K562 (cell line): ENCODE measurements around the gene GIT2. TPM values are rescaled to one million over a fixed set of nuclear protein-coding genes. Genes with fewer than 3 reads are reported as not detected.

Experiments used
- ATAC-seq: fragments of 200-7000 bp; cut with Tn5 transposase; 3 replicates; pipeline ENCODE4 v1.9.1; 2020; ENCODE audit warnings: moderate library complexity
- BruUV-seq: library from RNA; stranded (reverse); fragments of 400-500 nt; replicated peaks from 2 replicates; lab custom pipeline; 2021; lab: Mats Ljungman, UMichigan
- CTCF ChIA-PET: fragments of 300-600 bp; formaldehyde crosslinking; extraction: SDS; loops from one replicate; lab custom pipeline; 2021; ENCODE audit warnings: low intra/inter-chr PET ratio; lab: Yijun Ruan, JAX
- POLR2A ChIA-PET: fragments of 300-600, 350-650 bp; sonication (Branson Sonifier 250); formaldehyde crosslinking; extraction: SDS; loops from one replicate; lab custom pipeline; 2021; ENCODE audit warnings: antibody characterized with exemption, inconsistent platforms; lab: Yijun Ruan, JAX
- DNase-seq, 4 experiments: peaks; one replicate each; pipeline versions ENCODE4 v3.0.0 to v3.0.0-alpha.2; 2011 to 2018; ENCODE audit warnings: low spot score in 3 of 4, mixed read lengths in 3 of 4; ENCODE audit errors: extremely low read depth in 1 of 4
- FAIRE-seq: peaks from 2 replicates; lab custom pipeline; 2011; peaks lifted over from hg19 to GRCh38; lab: Jason Lieb, UNC
- H2AFZ ChIP-seq: 2 replicates; pipeline ENCODE4 v1.6.0; 2011; ENCODE audit warnings: low read depth, low read length, control low read depth, inconsistent platforms
- H3K27ac ChIP-seq: fragments of 200-600 bp; 3 replicates; pipeline ENCODE4 v1.8.0; 2011; ENCODE audit warnings: low read depth, mild to moderate bottlenecking, control low read depth, inconsistent platforms, low read length, moderate library complexity, mixed read lengths; ENCODE audit errors: extremely low read depth
- H3K27me3 ChIP-seq, 2 experiments: fragments of 300-600 bp in 1 of 2; 2 replicates in 1 of 2; 3 replicates in 1 of 2; pipeline versions ENCODE4 v1.6.0 to v1.8.0; 2011; ENCODE audit warnings: inconsistent platforms in 2 of 2, low read length in 2 of 2, mild to moderate bottlenecking in 1 of 2, mixed read lengths in 1 of 2, moderate library complexity in 1 of 2; ENCODE audit not compliant: control insufficient read depth in 2 of 2, insufficient read depth in 2 of 2
- H3K36me3 ChIP-seq: fragments of 300-600 bp; 3 replicates; pipeline ENCODE4 v1.8.0; 2011; ENCODE audit warnings: mild to moderate bottlenecking, low read length, inconsistent platforms; ENCODE audit not compliant: control insufficient read depth, insufficient read depth
- H3K4me1 ChIP-seq, 2 experiments: fragments of 200-600 bp in 1 of 2; replicated peaks in 1 of 2; 2 replicates in 1 of 2; 3 replicates in 1 of 2; pipeline versions ENCODE4 v1.5.1 to v1.8.0; 2011; ENCODE audit warnings: inconsistent platforms in 2 of 2, low read length in 2 of 2, mild to moderate bottlenecking in 1 of 2, mixed read lengths in 1 of 2, moderate library complexity in 1 of 2; ENCODE audit not compliant: control insufficient read depth in 2 of 2, insufficient read depth in 2 of 2
- H3K4me2 ChIP-seq: 2 replicates; pipeline ENCODE4 v1.6.1; 2011; ENCODE audit warnings: low read length, control low read depth, inconsistent platforms, mixed read lengths; ENCODE audit not compliant: insufficient read depth
- H3K4me3 ChIP-seq: fragments of 200-600 bp; sonication (generic), shearing (Covaris generic); 2 replicates; pipeline ENCODE4 v1.5.1; 2016; ENCODE audit warnings: control low read depth, inconsistent platforms
- H3K79me2 ChIP-seq: fragments of 200-600 bp; 3 replicates; pipeline ENCODE4 v1.8.0; 2011; ENCODE audit warnings: low read length, inconsistent platforms; ENCODE audit not compliant: control insufficient read depth, insufficient read depth
- H3K9ac ChIP-seq, 2 experiments: 2 replicates each; pipeline versions ENCODE4 v1.6.0 to v1.6.1; 2011; ENCODE audit warnings: low read depth in 2 of 2, low read length in 2 of 2, control low read depth in 1 of 2, inconsistent platforms in 1 of 2, mild to moderate bottlenecking in 1 of 2, mixed read lengths in 1 of 2; ENCODE audit not compliant: insufficient read depth in 1 of 2
- H3K9me1 ChIP-seq: one replicate; pipeline ENCODE4 v1.6.0; 2011; ENCODE audit warnings: inconsistent platforms, mild to moderate bottlenecking, low read length, moderate library complexity; ENCODE audit not compliant: control insufficient read depth, insufficient read depth
- H3K9me3 ChIP-seq: replicated peaks from 2 replicates; pipeline ENCODE4 v1.5.1; 2011; ENCODE audit warnings: low read depth, low read length, inconsistent platforms; ENCODE audit not compliant: control insufficient read depth, insufficient read depth
- H4K20me1 ChIP-seq: replicated peaks from 2 replicates; pipeline ENCODE4 v1.6.1; 2011; ENCODE audit warnings: low read length, inconsistent platforms, mixed read lengths; ENCODE audit not compliant: control insufficient read depth, insufficient read depth
- EHMT2 ChIP-seq: fragments of 450-650 bp; IDR thresholded peaks from 2 replicates; pipeline ENCODE4 v1.6.1; 2018; ENCODE audit warnings: antibody characterized with exemption
- GTF2A2 ChIP-seq: IDR thresholded peaks from 2 replicates; pipeline ENCODE4 v1.6.1; 2016; ENCODE audit warnings: mild to moderate bottlenecking, missing genetic modification characterization, missing compliant biosample characterization
- HDAC1 ChIP-seq, 2 experiments: fragments of 450-650 bp; IDR thresholded peaks; 2 replicates each; pipeline ENCODE4 v1.6.1; 2016 to 2017; ENCODE audit warnings: inconsistent platforms in 1 of 2, mild to moderate bottlenecking in 1 of 2, moderate library complexity in 1 of 2
- KLF10 ChIP-seq: fragments of 250-450 bp; sonication (Bioruptor Pico); IDR thresholded peaks from 2 replicates; pipeline ENCODE4 v1.6.1; 2021; ENCODE audit warnings: matching md5 sums
- MCM5 ChIP-seq: fragments of 450-650 bp; IDR thresholded peaks from 2 replicates; pipeline ENCODE4 v1.6.1; 2016; ENCODE audit warnings: low read depth
- POLR2A ChIP-seq: fragments of 450-650 bp; conservative IDR thresholded peaks from 2 replicates; pipeline ENCODE4 v1.6.1; 2016
- RHOXF2B ChIP-seq: fragments of 250-450 bp; sonication (Bioruptor Pico); conservative IDR thresholded peaks from 2 replicates; pipeline ENCODE4 v1.5.1; 2021
- RNF2 ChIP-seq: sonication (generic); IDR thresholded peaks from 2 replicates; pipeline ENCODE4 v1.6.1; 2016
- XRCC3 ChIP-seq: fragments of 450-650 bp; IDR thresholded peaks from 2 replicates; pipeline ENCODE4 v1.6.1; 2017; ENCODE audit warnings: mild to moderate bottlenecking, moderate library complexity
- ZFP91 ChIP-seq: sonication (generic); formaldehyde crosslinking; IDR thresholded peaks from 2 replicates; pipeline ENCODE4 v1.8.0; 2022; ENCODE audit warnings: mild to moderate bottlenecking, missing genetic modification reagents
- WGBS: fragments of 100-300 bp; shearing (Covaris generic); methylation state at CpG from one replicate; pipeline ENCODE4 v1.1.6; 2016; ENCODE audit warnings: low coverage, mixed read lengths; ENCODE audit not compliant: insufficient coverage; ENCODE audit errors: missing lambda C conversion rate; 5-methylcytosine and 5-hydroxymethylcytosine counted together
- in situ Hi-C: fragments of 300-500 bp; cut with MboI; formaldehyde crosslinking; loops from 4 replicates; pipeline ENCODE4 v1.15.0; 2018; ENCODE audit warnings: inconsistent platforms, mixed read lengths
- intact Hi-C: fragments of 100-400 bp; cut with micrococcal nuclease; formaldehyde crosslinking; loops from 2 replicates; pipeline ENCODE4 v1.14.2; 2022
- polyA plus RNA-seq, 8 experiments: library from polyadenylated mRNA; depleted of rRNA in 4 of 8; stranded (reverse) in 5 of 8; unstranded in 3 of 8; fragments of >200 nt; fragmentation: Nextera tagmentation in 2 of 8; fragmentation: Illumina TruSeq in 1 of 8; extraction: Ambion mirVana in 2 of 8; extraction: Trizol in 1 of 8; gene quantifications; 2 replicates each; pipeline versions ENCODE4 v1.2.1 to v1.2.3, GENCODE V29; 2011 to 2014; ENCODE audit warnings: inconsistent platforms in 1 of 8, missing spikeins in 1 of 8
- total RNA-seq, 7 experiments: library from RNA; depleted of rRNA in 6 of 7; stranded (reverse); fragments of >200 nt in 6 of 7; fragmentation: Illumina TruSeq in 2 of 7; extraction: Trizol in 2 of 7; gene quantifications; 2 replicates each; pipeline versions ENCODE4 v1.2.1 to v1.2.3, GENCODE V29; 2011 to 2021; ENCODE audit warnings: low replicate concordance in 1 of 7

The GIT2 gene
- total and polyA plus RNA-seq, 9 of the 15 experiments (the other 6 are each of a cell fraction or from before 2014, with no cell fraction given): 4.0 to 30.4 (median 23.5) TPM

GRCh38 chr12:109951136-109951535 is 45.0 kb downstream of the GIT2 start:
- DNase-seq: no peak
- intact Hi-C loops: no loop called here
- H3K4me2 ChIP-seq: no peak overlapping the region
- TF ChIP-seq EHMT2: no peak
- TF ChIP-seq HDAC1 (IDR thresholded peaks at IDR 0.05): no peak
- TF ChIP-seq KLF10: no peak
- TF ChIP-seq RHOXF2B: no peak
- no peak for TF ChIP-seq RNF2
- no peak for TF ChIP-seq GTF2A2 (tag)
- TF ChIP-seq MCM5: no peak
- no peak for TF ChIP-seq POLR2A
- TF ChIP-seq ZFP91 (CRISPR knock-in tag): no peak
- no peak for TF ChIP-seq XRCC3
- TF ChIP-seq, all 486 proteins: peak for 0
- no peaks in the 10 kb centered on the region for H3K4me1 ChIP-seq
- BruUV-seq: no TSS peak
- no peaks in the 10 kb centered on the region for H3K27me3 ChIP-seq
- peaks cover 68% of the 10 kb centered on the region for H3K36me3 ChIP-seq
- WGBS: 69% methylated on average over 5 of the region's 5 CpGs
- in situ Hi-C loops: no loop called here
- no peak overlapping the region for H3K9ac ChIP-seq
- no peak overlapping the region for H2AFZ ChIP-seq
- H3K9me3 ChIP-seq: no peaks in the 10 kb centered on the region
- no peaks in the 10 kb centered on the region for H4K20me1 ChIP-seq
- H3K9me1 ChIP-seq: no peaks in the 10 kb centered on the region
- ATAC-seq (no peak), FAIRE-seq (peak; percentile 54)
- no peaks in the 10 kb centered on the region for H3K79me2 ChIP-seq
- ChIA-PET POLR2A (interaction anchor here (0.6 to 1.0 kb wide), 2 partner anchors 17 to 40 kb away, joined by 3 read pairs; no protein-coding TSS in a partner anchor), CTCF (no interaction called here)
- H3K4me3 ChIP-seq: no peak overlapping the region
- H3K27ac ChIP-seq: no peak overlapping the region
